ENCODE data around the gene COL12A1. TPM values are rescaled to one million over a fixed set of nuclear protein-coding genes. Genes with fewer than 3 reads are reported as not detected.

Gene COL12A1
- total and polyA plus RNA-seq, 2 experiments from 2014 or later: 0.39 to 6.3 TPM

DNA sequence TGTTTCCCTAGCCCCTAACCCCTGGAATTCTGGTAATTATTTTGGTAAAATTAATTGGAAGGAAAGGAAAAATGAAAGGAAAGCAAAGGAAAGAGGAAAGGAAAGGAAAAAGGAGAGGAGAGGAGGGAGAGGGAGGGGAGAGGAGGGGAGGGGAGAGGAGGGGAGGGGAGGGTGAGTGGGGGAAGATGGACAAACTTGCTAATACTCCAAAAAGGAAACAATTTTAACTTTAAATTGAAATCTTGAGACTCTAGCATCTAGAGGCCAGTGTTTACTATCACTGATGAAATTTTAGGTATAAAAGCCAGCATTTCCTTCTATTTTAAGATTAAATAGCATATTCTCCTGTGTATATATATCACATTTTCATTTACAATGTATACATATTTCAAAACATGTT lies 156.5 kb downstream of the COL12A1 start:
- Histone ChIP-seq H2AFZ (no peak overlapping the region), H3K9me2 (ENCODE audit: insufficient read depth) (no peaks in the 10 kb centered on the region), H3K4me3 (no peak overlapping the region), H3K79me2 (replicated peaks; ENCODE audit: insufficient read depth) (no peaks in the 10 kb centered on the region), H3K36me3 (ENCODE audit: insufficient read depth) (no peaks in the 10 kb centered on the region), H4K20me1 (replicated peaks; ENCODE audit: insufficient read depth) (no peaks in the 10 kb centered on the region), H3K27me3 (ENCODE audit: insufficient read depth) (no peaks in the 10 kb centered on the region), H3K27ac (ENCODE audit: low read depth) (no peak overlapping the region), H3F3A (replicated peaks; ENCODE audit: low read depth) (no peaks in the 10 kb centered on the region), H3K4me1 (ENCODE audit: insufficient read depth) (no peaks in the 10 kb centered on the region), H3K4me2 (no peak overlapping the region)
- H3K36me3 Mint-ChIP-seq (ENCODE audit: low read depth): no peaks in the 10 kb centered on the region; the same call in 2 of the 3 replicates
- DNase-seq (ENCODE audit: low spot score) (no peak), ATAC-seq (no peak)
- TF ChIP-seq, protein P1, sequence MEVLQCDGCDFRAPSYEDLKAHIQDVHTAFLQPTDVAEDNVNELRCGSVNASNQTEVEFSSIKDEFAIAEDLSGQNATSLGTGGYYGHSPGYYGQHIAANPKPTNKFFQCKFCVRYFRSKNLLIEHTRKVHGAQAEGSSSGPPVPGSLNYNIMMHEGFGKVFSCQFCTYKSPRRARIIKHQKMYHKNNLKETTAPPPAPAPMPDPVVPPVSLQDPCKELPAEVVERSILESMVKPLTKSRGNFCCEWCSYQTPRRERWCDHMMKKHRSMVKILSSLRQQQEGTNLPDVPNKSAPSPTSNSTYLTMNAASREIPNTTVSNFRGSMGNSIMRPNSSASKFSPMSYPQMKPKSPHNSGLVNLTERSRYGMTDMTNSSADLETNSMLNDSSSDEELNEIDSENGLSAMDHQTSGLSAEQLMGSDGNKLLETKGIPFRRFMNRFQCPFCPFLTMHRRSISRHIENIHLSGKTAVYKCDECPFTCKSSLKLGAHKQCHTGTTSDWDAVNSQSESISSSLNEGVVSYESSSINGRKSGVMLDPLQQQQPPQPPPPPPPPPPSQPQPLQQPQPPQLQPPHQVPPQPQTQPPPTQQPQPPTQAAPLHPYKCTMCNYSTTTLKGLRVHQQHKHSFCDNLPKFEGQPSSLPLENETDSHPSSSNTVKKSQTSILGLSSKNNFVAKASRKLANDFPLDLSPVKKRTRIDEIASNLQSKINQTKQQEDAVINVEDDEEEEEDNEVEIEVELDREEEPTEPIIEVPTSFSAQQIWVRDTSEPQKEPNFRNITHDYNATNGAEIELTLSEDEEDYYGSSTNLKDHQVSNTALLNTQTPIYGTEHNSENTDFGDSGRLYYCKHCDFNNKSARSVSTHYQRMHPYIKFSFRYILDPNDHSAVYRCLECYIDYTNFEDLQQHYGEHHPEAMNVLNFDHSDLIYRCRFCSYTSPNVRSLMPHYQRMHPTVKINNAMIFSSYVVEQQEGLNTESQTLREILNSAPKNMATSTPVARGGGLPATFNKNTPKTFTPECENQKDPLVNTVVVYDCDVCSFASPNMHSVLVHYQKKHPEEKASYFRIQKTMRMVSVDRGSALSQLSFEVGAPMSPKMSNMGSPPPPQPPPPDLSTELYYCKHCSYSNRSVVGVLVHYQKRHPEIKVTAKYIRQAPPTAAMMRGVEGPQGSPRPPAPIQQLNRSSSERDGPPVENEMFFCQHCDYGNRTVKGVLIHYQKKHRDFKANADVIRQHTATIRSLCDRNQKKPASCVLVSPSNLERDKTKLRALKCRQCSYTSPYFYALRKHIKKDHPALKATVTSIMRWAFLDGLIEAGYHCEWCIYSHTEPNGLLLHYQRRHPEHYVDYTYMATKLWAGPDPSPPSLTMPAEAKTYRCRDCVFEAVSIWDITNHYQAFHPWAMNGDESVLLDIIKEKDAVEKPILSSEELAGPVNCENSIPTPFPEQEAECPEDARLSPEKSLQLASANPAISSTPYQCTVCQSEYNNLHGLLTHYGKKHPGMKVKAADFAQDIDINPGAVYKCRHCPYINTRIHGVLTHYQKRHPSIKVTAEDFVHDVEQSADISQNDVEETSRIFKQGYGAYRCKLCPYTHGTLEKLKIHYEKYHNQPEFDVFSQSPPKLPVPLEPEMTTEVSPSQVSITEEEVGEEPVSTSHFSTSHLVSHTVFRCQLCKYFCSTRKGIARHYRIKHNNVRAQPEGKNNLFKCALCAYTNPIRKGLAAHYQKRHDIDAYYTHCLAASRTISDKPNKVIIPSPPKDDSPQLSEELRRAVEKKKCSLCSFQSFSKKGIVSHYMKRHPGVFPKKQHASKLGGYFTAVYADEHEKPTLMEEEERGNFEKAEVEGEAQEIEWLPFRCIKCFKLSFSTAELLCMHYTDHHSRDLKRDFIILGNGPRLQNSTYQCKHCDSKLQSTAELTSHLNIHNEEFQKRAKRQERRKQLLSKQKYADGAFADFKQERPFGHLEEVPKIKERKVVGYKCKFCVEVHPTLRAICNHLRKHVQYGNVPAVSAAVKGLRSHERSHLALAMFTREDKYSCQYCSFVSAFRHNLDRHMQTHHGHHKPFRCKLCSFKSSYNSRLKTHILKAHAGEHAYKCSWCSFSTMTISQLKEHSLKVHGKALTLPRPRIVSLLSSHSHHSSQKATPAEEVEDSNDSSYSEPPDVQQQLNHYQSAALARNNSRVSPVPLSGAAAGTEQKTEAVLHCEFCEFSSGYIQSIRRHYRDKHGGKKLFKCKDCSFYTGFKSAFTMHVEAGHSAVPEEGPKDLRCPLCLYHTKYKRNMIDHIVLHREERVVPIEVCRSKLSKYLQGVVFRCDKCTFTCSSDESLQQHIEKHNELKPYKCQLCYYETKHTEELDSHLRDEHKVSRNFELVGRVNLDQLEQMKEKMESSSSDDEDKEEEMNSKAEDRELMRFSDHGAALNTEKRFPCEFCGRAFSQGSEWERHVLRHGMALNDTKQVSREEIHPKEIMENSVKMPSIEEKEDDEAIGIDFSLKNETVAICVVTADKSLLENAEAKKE (CRISPR knock-in tag; IDR thresholded peaks at IDR 0.05): no peak
- no peak for TF ChIP-seq EZH2 (IDR thresholded peaks at IDR 0.05; ENCODE audit: low read depth, unreplicated experiment)
- TF ChIP-seq, protein P2, sequence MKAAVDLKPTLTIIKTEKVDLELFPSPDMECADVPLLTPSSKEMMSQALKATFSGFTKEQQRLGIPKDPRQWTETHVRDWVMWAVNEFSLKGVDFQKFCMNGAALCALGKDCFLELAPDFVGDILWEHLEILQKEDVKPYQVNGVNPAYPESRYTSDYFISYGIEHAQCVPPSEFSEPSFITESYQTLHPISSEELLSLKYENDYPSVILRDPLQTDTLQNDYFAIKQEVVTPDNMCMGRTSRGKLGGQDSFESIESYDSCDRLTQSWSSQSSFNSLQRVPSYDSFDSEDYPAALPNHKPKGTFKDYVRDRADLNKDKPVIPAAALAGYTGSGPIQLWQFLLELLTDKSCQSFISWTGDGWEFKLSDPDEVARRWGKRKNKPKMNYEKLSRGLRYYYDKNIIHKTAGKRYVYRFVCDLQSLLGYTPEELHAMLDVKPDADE (IDR thresholded peaks at IDR 0.05): no peak
- no peaks in the 10 kb centered on the region for H3K27me3 Mint-ChIP-seq (ENCODE audit: insufficient read depth, low read depth, poor library complexity)
- H3K27ac Mint-ChIP-seq: no peak overlapping the region
- H3K4me3 Mint-ChIP-seq: no peak overlapping the region
- H3K9me3 Mint-ChIP-seq: peaks cover 19% of the 10 kb centered on the region
- H3K4me1 Mint-ChIP-seq: no peaks in the 10 kb centered on the region

- H3K36me3 Mint-ChIP-seq (ENCODE audit: low read depth): no peaks in the 10 kb centered on the region; the same call in 2 of the 3 replicates
- no peak overlapping the region for H3K4me3 ChIP-seq
- ATAC-seq (no peak), DNase-seq (ENCODE audit: low spot score) (no peak)
- H3K36me3 ChIP-seq (ENCODE audit: insufficient read depth): no peaks in the 10 kb centered on the region
- H3K9me3 Mint-ChIP-seq: peaks cover 38% of the 10 kb centered on the region
- H3K4me1 Mint-ChIP-seq: no peaks in the 10 kb centered on the region
- H3K27me3 ChIP-seq (ENCODE audit: insufficient read depth): no peaks in the 10 kb centered on the region
- no peak overlapping the region for H3K4me2 ChIP-seq
- no peaks in the 10 kb centered on the region for H3K27me3 Mint-ChIP-seq (ENCODE audit: insufficient read depth, low read depth, poor library complexity)
- H4K20me1 ChIP-seq (replicated peaks; ENCODE audit: insufficient read depth): no peaks in the 10 kb centered on the region
- no peak overlapping the region for H3K27ac Mint-ChIP-seq
- no peaks in the 10 kb centered on the region for H3K79me2 ChIP-seq (replicated peaks; ENCODE audit: insufficient read depth)
- no peak overlapping the region for H3K27ac ChIP-seq (ENCODE audit: low read depth)
- H3K4me3 Mint-ChIP-seq: no peak overlapping the region
- no peaks in the 10 kb centered on the region for H3K4me1 ChIP-seq (ENCODE audit: insufficient read depth)
- no peaks in the 10 kb centered on the region for H3F3A ChIP-seq (replicated peaks; ENCODE audit: low read depth)
- H2AFZ ChIP-seq: no peak overlapping the region
- H3K9me2 ChIP-seq (ENCODE audit: insufficient read depth): no peaks in the 10 kb centered on the region
- TF ChIP-seq STAT1 (IDR thresholded peaks at IDR 0.05; ENCODE audit: unreplicated experiment) (no peak), EZH2 (IDR thresholded peaks at IDR 0.05; ENCODE audit: low read depth, unreplicated experiment) (no peak), CREB1 (CRISPR knock-in tag; IDR thresholded peaks at IDR 0.05; ENCODE audit: low read depth) (no peak)
- TF ChIP-seq, protein P1 (CRISPR knock-in tag; IDR thresholded peaks at IDR 0.05): no peak
Observed at GRCh38 chr6:75044846-75045245, 161.0 kb downstream of the COL12A1 start.
